Measurements from ENCODE around the gene KMT5B.
A peak's percentile ranks its signal among the peaks of the same experiment; 100 is the strongest.

The KMT5B gene

DNA sequence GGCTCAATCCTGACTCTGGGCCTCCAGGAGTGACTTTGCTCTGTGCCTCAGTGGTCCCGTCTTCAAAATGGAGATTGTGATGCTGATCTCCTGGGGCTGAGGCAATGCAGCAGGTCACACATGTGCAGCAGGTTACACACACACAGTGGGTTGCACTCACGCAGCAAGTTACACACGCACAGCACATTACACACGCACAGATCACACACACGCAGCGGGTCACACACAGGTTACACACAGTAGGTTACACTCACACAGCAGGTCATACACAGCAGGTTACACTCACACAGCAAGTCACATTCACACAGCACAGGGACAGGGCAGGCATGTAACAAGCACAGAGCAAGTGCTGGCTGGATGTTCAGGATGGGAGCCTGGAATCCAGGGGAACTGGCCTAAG lies 47.4 kb upstream of the KMT5B start:
- no peak overlapping the region for H2BK5ac ChIP-seq (ENCODE audit: low read depth, low read length, poor library complexity, severe bottlenecking)
- H2BK120ac ChIP-seq (ENCODE audit: low read depth, low read length): no peak overlapping the region
- H3K14ac ChIP-seq (ENCODE audit: low read length in 2 of 2): no peak overlapping the region
- no peak overlapping the region for H3K9ac ChIP-seq (ENCODE audit: low read length)
- 87% methylated on average over 6 of the region's 6 CpGs for WGBS
- H3K27me3 ChIP-seq (ENCODE audit: control insufficient read depth in 1 of 2, insufficient read depth in 1 of 2, low read length in 2 of 2): no peaks in the 10 kb centered on the region
- no peak overlapping the region for H3K4ac ChIP-seq (ENCODE audit: low read depth in 1 of 2, low read length in 2 of 2)
- H4K8ac ChIP-seq (ENCODE audit: low read length): no peak overlapping the region
- H3K23ac ChIP-seq (ENCODE audit: low read length in 2 of 2): no peak overlapping the region
- peaks cover 17% of the 10 kb centered on the region for H3K4me1 ChIP-seq (ENCODE audit: control insufficient read depth, insufficient read depth, low read depth, low read length)
- no peaks in the 10 kb centered on the region for H3K9me3 ChIP-seq (ENCODE audit: control insufficient read depth, low read length)
- peaks cover 49 to 53% of the 10 kb centered on the region in 2 experiments for H3K36me3 ChIP-seq (ENCODE audit: control insufficient read depth in 1 of 2, insufficient read depth in 2 of 2, low read depth in 1 of 2, low read length in 2 of 2)
- no peak overlapping the region for H2AK5ac ChIP-seq (ENCODE audit: low read length, severe bottlenecking)
- H3K27ac ChIP-seq (ENCODE audit: low read length, poor library complexity, severe bottlenecking): no peak overlapping the region
- no peak overlapping the region for H3K4me3 ChIP-seq (ENCODE audit: insufficient read depth in 1 of 2, low read depth in 1 of 2, low read length in 2 of 2)
- H2BK15ac ChIP-seq (ENCODE audit: low read depth, poor library complexity, severe bottlenecking): no peak overlapping the region
- H3K79me1 ChIP-seq (replicated peaks; ENCODE audit: low read length, poor library complexity, severe bottlenecking): peaks cover 11% of the 10 kb centered on the region
- no peak overlapping the region for H2AFZ ChIP-seq (ENCODE audit: low read depth, low read length)
- no peak overlapping the region for H3K18ac ChIP-seq (ENCODE audit: low read depth in 1 of 2, low read length in 2 of 2)
- H2BK12ac ChIP-seq (ENCODE audit: low read length in 2 of 2): no peak overlapping the region
- H3K4me2 ChIP-seq (ENCODE audit: low read length, poor library complexity, severe bottlenecking): no peak overlapping the region
- H4K91ac ChIP-seq (ENCODE audit: low read length): no peak overlapping the region
- DNase-seq: no peak

DNA sequence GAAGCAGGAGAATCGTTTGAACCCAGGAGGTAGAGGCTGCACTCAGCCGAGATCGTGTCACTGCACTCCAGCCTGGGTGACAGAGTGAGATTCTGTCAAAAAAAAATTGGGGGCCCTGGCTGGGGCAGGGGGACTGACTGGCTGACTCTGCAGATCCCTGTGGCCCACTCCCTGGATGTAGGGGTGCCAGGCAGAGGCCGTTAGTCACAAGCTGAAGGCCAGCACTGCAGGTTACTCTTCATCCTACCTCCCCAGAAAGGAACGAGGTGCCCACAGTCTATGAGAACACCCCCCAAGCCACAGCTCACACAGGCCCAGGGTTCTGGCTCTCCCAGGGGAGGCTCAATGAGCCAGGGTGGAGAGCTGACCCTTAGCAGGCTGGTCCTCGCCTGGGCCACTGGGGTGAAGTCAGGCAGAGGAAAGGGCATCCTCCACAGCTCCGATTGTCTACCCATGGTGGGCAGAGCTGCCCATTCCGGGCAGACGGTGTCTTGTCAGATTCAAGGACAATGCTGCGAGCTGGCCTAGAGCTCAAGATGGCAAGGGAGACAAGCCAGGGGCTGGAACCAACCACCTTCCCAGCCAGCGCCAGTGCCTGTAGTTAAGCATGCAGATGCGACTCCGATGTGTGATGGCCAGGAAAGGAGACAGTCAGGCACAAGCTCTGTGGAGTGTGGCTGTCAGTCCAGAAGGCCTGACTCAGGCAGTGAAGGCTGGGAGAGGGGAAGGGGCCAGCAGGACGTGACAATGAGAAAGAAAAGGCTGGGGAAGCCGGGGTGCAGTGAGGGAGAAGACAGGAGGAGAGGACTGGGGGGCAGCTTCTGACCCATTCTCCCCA lies 46.2 kb upstream of the KMT5B start:
- Histone ChIP-seq H3K27ac (ENCODE audit: low read length, poor library complexity, severe bottlenecking) (no peak overlapping the region), H2AFZ (ENCODE audit: low read depth, low read length) (no peak overlapping the region), H3K27me3 (ENCODE audit: control insufficient read depth in 1 of 2, insufficient read depth in 1 of 2, low read length in 2 of 2) (no peaks in the 10 kb centered on the region), H2BK12ac (ENCODE audit: low read length in 2 of 2) (no peak overlapping the region), H2AK5ac (ENCODE audit: low read length, severe bottlenecking) (no peak overlapping the region), H3K36me3 (ENCODE audit: control insufficient read depth in 1 of 2, insufficient read depth in 2 of 2, low read depth in 1 of 2, low read length in 2 of 2) (peaks cover 39 to 41% of the 10 kb centered on the region in 2 experiments), H4K8ac (ENCODE audit: low read length) (no peak overlapping the region), H3K4me2 (ENCODE audit: low read length, poor library complexity, severe bottlenecking) (no peak overlapping the region), H3K4me1 (ENCODE audit: control insufficient read depth, insufficient read depth, low read depth, low read length) (peaks cover 19% of the 10 kb centered on the region), H2BK120ac (ENCODE audit: low read depth, low read length) (no peak overlapping the region), H3K18ac (ENCODE audit: low read depth in 1 of 2, low read length in 2 of 2) (no peak overlapping the region), H4K91ac (ENCODE audit: low read length) (no peak overlapping the region), H3K23ac (ENCODE audit: low read length in 2 of 2) (no peak overlapping the region), H2BK5ac (ENCODE audit: low read depth, low read length, poor library complexity, severe bottlenecking) (no peak overlapping the region), H3K79me1 (replicated peaks; ENCODE audit: low read length, poor library complexity, severe bottlenecking) (peaks cover 2% of the 10 kb centered on the region), H2BK15ac (ENCODE audit: low read depth, poor library complexity, severe bottlenecking) (no peak overlapping the region), H3K9ac (ENCODE audit: low read length) (no peak overlapping the region), H3K4me3 (ENCODE audit: insufficient read depth in 1 of 2, low read depth in 1 of 2, low read length in 2 of 2) (no peak overlapping the region), H3K4ac (ENCODE audit: low read depth in 1 of 2, low read length in 2 of 2) (no peak overlapping the region), H3K14ac (ENCODE audit: low read length in 2 of 2) (peak overlapping the region in 1 of 2 experiments; percentile 18), H3K9me3 (ENCODE audit: control insufficient read depth, low read length) (no peaks in the 10 kb centered on the region)
- WGBS: 94% methylated on average over 14 of the region's 15 CpGs
- DNase-seq: no peak

DNA sequence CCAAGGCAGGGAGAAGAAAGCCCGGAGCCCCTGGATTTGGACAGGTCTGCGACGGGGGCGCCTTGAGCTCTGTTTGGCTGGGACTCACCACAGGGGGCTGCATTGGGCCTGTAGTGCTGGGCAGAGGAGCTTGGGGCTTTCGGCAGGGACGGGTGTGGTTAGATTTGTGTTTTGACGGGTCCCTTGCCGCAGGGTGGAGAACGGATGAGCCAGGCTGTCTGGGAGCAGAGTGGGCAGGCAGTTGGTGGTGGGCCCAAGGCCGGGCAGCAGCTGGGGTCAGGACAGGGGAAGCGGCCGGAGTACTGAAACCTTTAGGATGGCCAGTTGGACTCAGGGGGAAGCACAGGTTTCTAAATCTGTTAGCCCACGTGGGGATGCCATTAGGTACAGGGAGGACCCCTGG lies 45.3 kb upstream of the KMT5B start:
- Histone ChIP-seq H2AFZ (ENCODE audit: low read depth, low read length) (no peak overlapping the region), H2BK15ac (ENCODE audit: low read depth, poor library complexity, severe bottlenecking) (no peak overlapping the region), H2BK5ac (ENCODE audit: low read depth, low read length, poor library complexity, severe bottlenecking) (no peak overlapping the region), H2BK120ac (ENCODE audit: low read depth, low read length) (no peak overlapping the region), H2AK5ac (ENCODE audit: low read length, severe bottlenecking) (no peak overlapping the region), H3K27ac (ENCODE audit: low read length, poor library complexity, severe bottlenecking) (no peak overlapping the region), H3K23ac (ENCODE audit: low read length in 2 of 2) (no peak overlapping the region), H2BK12ac (ENCODE audit: low read length in 2 of 2) (no peak overlapping the region), H3K79me1 (replicated peaks; ENCODE audit: low read length, poor library complexity, severe bottlenecking) (peaks cover 2% of the 10 kb centered on the region), H3K14ac (ENCODE audit: low read length in 2 of 2) (no peak overlapping the region), H3K4me2 (ENCODE audit: low read length, poor library complexity, severe bottlenecking) (no peak overlapping the region), H3K4ac (ENCODE audit: low read depth in 1 of 2, low read length in 2 of 2) (no peak overlapping the region), H3K27me3 (ENCODE audit: control insufficient read depth in 1 of 2, insufficient read depth in 1 of 2, low read length in 2 of 2) (no peaks in the 10 kb centered on the region), H3K9me3 (ENCODE audit: control insufficient read depth, low read length) (no peaks in the 10 kb centered on the region), H3K18ac (ENCODE audit: low read depth in 1 of 2, low read length in 2 of 2) (no peak overlapping the region), H4K8ac (ENCODE audit: low read length) (no peak overlapping the region), H3K9ac (ENCODE audit: low read length) (no peak overlapping the region), H3K36me3 (ENCODE audit: control insufficient read depth in 1 of 2, insufficient read depth in 2 of 2, low read depth in 1 of 2, low read length in 2 of 2) (peaks cover 31 to 32% of the 10 kb centered on the region in 2 experiments), H4K91ac (ENCODE audit: low read length) (peak overlapping the region; percentile 12), H3K4me1 (ENCODE audit: control insufficient read depth, insufficient read depth, low read depth, low read length) (peaks cover 19% of the 10 kb centered on the region), H3K4me3 (ENCODE audit: insufficient read depth in 1 of 2, low read depth in 1 of 2, low read length in 2 of 2) (no peak overlapping the region)
- no peak for DNase-seq
- WGBS: 94% methylated on average over 13 of the region's 13 CpGs

DNA sequence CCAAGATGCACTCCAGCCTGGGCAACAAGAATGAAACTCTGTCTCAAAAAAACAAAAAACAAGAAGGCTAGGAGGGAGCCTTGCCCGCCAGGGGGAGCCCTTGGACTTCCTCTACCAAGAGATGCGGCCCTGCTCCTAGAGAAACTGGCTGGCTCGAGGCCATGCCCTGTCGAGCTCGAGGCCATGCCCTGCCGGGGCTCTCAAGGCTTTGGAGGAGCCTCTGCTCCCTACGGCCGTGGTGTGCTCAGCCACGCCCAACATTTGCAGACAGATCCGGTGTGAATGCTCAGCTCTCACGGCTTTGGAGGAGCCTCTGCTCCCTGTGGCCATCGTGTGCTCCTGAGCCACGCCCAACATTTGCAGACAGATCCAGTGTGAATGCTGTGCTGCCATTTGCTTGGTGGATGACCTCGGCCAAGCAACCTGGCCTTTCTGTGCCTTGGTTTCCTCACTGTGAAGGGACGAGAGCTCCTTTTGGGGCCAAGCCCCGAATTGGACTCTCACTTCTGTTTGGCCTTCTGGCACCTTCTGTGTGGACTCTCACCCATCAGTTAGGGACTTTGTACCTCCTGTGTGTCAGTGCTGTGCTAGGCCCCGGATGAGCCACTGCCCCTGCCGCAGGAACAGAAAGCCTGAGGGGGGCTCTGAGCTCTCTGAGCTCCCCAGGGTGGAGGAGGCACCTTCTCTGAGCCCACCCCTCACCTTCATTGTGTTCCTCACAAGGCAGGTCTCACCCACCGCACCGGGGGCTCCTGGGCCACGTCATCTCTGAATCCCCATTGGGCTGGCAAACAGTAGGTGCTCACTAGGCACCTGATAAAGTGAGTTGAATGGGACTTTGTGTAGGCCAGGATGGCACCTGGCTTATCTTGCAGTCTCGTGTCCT lies 44.6 kb upstream of the KMT5B start:
- DNase-seq: peak; percentile 87
- H3K4me1 ChIP-seq (ENCODE audit: control insufficient read depth, insufficient read depth, low read depth, low read length): peaks cover 19% of the 10 kb centered on the region
- H2BK120ac ChIP-seq (ENCODE audit: low read depth, low read length): no peak overlapping the region
- H3K36me3 ChIP-seq (ENCODE audit: control insufficient read depth in 1 of 2, insufficient read depth in 2 of 2, low read depth in 1 of 2, low read length in 2 of 2): peaks cover 24 to 28% of the 10 kb centered on the region in 2 experiments
- no peak overlapping the region for H3K9ac ChIP-seq (ENCODE audit: low read length)
- H4K8ac ChIP-seq (ENCODE audit: low read length): peak overlapping the region; percentile 81
- peak overlapping the region; percentile 26 for H2BK15ac ChIP-seq (ENCODE audit: low read depth, poor library complexity, severe bottlenecking)
- no peak overlapping the region for H3K27ac ChIP-seq (ENCODE audit: low read length, poor library complexity, severe bottlenecking)
- peak overlapping the region; percentile 11 for H2AFZ ChIP-seq (ENCODE audit: low read depth, low read length)
- 50% methylated on average over 22 of the region's 22 CpGs for WGBS
- H2BK5ac ChIP-seq (ENCODE audit: low read depth, low read length, poor library complexity, severe bottlenecking): no peak overlapping the region
- peak overlapping the region in 1 of 2 experiments; percentile 19 for H3K14ac ChIP-seq (ENCODE audit: low read length in 2 of 2)
- H3K79me1 ChIP-seq (replicated peaks; ENCODE audit: low read length, poor library complexity, severe bottlenecking): peaks cover 2% of the 10 kb centered on the region
- no peaks in the 10 kb centered on the region for H3K27me3 ChIP-seq (ENCODE audit: control insufficient read depth in 1 of 2, insufficient read depth in 1 of 2, low read length in 2 of 2)
- peak overlapping the region in 1 of 2 experiments; percentile 20 for H3K4me3 ChIP-seq (ENCODE audit: insufficient read depth in 1 of 2, low read depth in 1 of 2, low read length in 2 of 2)
- H4K91ac ChIP-seq (ENCODE audit: low read length): peak overlapping the region; percentile 83
- peak overlapping the region; percentile 4 to 75 for H2BK12ac ChIP-seq (ENCODE audit: low read length in 2 of 2)
- H3K9me3 ChIP-seq (ENCODE audit: control insufficient read depth, low read length): no peaks in the 10 kb centered on the region
- H3K4me2 ChIP-seq (ENCODE audit: low read length, poor library complexity, severe bottlenecking): no peak overlapping the region
- H2AK5ac ChIP-seq (ENCODE audit: low read length, severe bottlenecking): peak overlapping the region; percentile 18
- peak overlapping the region in 1 of 2 experiments; percentile 16 for H3K23ac ChIP-seq (ENCODE audit: low read length in 2 of 2)
- peak overlapping the region in 1 of 2 experiments; percentile 44 for H3K18ac ChIP-seq (ENCODE audit: low read depth in 1 of 2, low read length in 2 of 2)
- peak overlapping the region in 1 of 2 experiments; percentile 57 for H3K4ac ChIP-seq (ENCODE audit: low read depth in 1 of 2, low read length in 2 of 2)
